GM12878 (cell line): Measurements from ENCODE around the gene CAMTA1. TPM values are rescaled to one million over a fixed set of nuclear protein-coding genes. Genes with fewer than 3 reads are reported as not detected.

Source experiments
- ATAC-seq: fragments of 200-7000 bp; cut with Tn5 transposase; 3 replicates; pipeline ENCODE4 v1.9.1; 2020; ENCODE audit warnings: mild to moderate bottlenecking, moderate library complexity
- BruUV-seq: library from RNA; stranded (reverse); fragments of 400-500 nt; replicated peaks from 2 replicates; lab custom pipeline; 2021; lab: Mats Ljungman, UMichigan
- CTCF ChIA-PET: fragments of 300-600 bp; sonication (Branson Sonifier 250); formaldehyde crosslinking; extraction: SDS; loops from one replicate; lab custom pipeline; 2021; ENCODE audit warnings: inconsistent platforms; lab: Yijun Ruan, JAX
- POLR2A ChIA-PET: fragments of 350-600 bp; formaldehyde crosslinking; extraction: SDS; loops from one replicate; lab custom pipeline; 2021; ENCODE audit warnings: inconsistent platforms; lab: Charles Lee
- RAD21 ChIA-PET: fragments of 300-600 bp; sonication (Branson Sonifier 250); formaldehyde crosslinking; loops from one replicate; lab custom pipeline; 2023; ENCODE audit warnings: antibody characterized with exemption; ENCODE audit not compliant: unreplicated experiment; lab: Charles Lee
- SMC1A ChIA-PET: fragments of 300-600 bp; sonication (Branson Sonifier 250); formaldehyde crosslinking; loops from one replicate; lab custom pipeline; 2023; ENCODE audit not compliant: unreplicated experiment, uncharacterized antibody; lab: Charles Lee
- DNase-seq: peaks from one replicate; pipeline ENCODE4 v3.0.0-alpha.2; 2011; ENCODE audit warnings: low read depth, low spot score
- FAIRE-seq: peaks from 3 replicates; lab custom pipeline; 2011; peaks lifted over from hg19 to GRCh38; lab: Jason Lieb, UNC
- H2AFZ ChIP-seq: 2 replicates; pipeline ENCODE4 v1.6.0; 2011; ENCODE audit warnings: low read depth, low read length, control low read depth; ENCODE audit not compliant: control insufficient read depth
- H3K27ac ChIP-seq: 2 replicates; pipeline ENCODE4 v1.5.1; 2011; ENCODE audit warnings: control low read depth; ENCODE audit not compliant: control insufficient read depth, insufficient read depth
- H3K27me3 ChIP-seq, 2 experiments: replicated peaks in 1 of 2; 2 replicates each; pipeline versions ENCODE4 v1.6.0 to v1.6.1; 2011; ENCODE audit warnings: low read length in 1 of 2; ENCODE audit not compliant: control insufficient read depth in 2 of 2, insufficient read depth in 2 of 2
- H3K36me3 ChIP-seq, 2 experiments: 2 replicates each; pipeline ENCODE4 v1.5.1; 2011; ENCODE audit warnings: low read length in 1 of 2; ENCODE audit not compliant: control insufficient read depth in 2 of 2, insufficient read depth in 2 of 2
- H3K4me1 ChIP-seq: 2 replicates; pipeline ENCODE4 v1.6.1; 2011; ENCODE audit warnings: mild to moderate bottlenecking, low read length, moderate library complexity, mixed read lengths; ENCODE audit not compliant: control insufficient read depth, insufficient read depth
- H3K4me2 ChIP-seq: 2 replicates; pipeline ENCODE4 v1.6.0; 2011; ENCODE audit warnings: control low read depth; ENCODE audit not compliant: control insufficient read depth, insufficient read depth
- H3K4me3 ChIP-seq: fragments of 200-600 bp; sonication (generic); 2 replicates; pipeline ENCODE4 v1.5.1; 2016
- H3K79me2 ChIP-seq: 2 replicates; pipeline ENCODE4 v1.6.0; 2011; ENCODE audit warnings: low read length; ENCODE audit not compliant: control insufficient read depth, insufficient read depth
- H3K9ac ChIP-seq: 2 replicates; pipeline ENCODE4 v1.8.0; 2011; ENCODE audit warnings: low read length, control low read depth, mixed read lengths; ENCODE audit not compliant: control insufficient read depth, insufficient read depth
- H3K9me3 ChIP-seq: replicated peaks from 3 replicates; pipeline ENCODE4 v1.5.1; 2011; ENCODE audit warnings: mild to moderate bottlenecking, low read length; ENCODE audit not compliant: control insufficient read depth, insufficient read depth
- H4K20me1 ChIP-seq: 2 replicates; pipeline ENCODE4 v1.6.0; 2011; ENCODE audit not compliant: control insufficient read depth, insufficient read depth
- EZH2 ChIP-seq: IDR thresholded peaks from 2 replicates; pipeline ENCODE4 v1.6.1; 2012; ENCODE audit warnings: low read depth, mild to moderate bottlenecking, control low read depth, inconsistent platforms, low read length, borderline replicate concordance; ENCODE audit not compliant: control insufficient read depth
- FOS ChIP-seq: IDR thresholded peaks from 3 replicates; pipeline ENCODE4 v1.6.1; 2011; ENCODE audit warnings: borderline replicate concordance; ENCODE audit not compliant: insufficient read length; ENCODE audit errors: extremely low read depth
- HDAC6 ChIP-seq: fragments of 200-600 bp; sonication (generic); IDR thresholded peaks from one replicate; pipeline ENCODE4 v1.8.0; 2017; ENCODE audit warnings: antibody characterized with exemption; ENCODE audit not compliant: unreplicated experiment
- LARP7 ChIP-seq: fragments of 450-650 bp; IDR thresholded peaks from 2 replicates; pipeline ENCODE4 v1.6.1; 2017; ENCODE audit warnings: mild to moderate bottlenecking
- NR2C2 ChIP-seq: IDR thresholded peaks from 2 replicates; pipeline ENCODE4 v1.6.1; 2011; ENCODE audit warnings: borderline replicate concordance, low read depth; ENCODE audit not compliant: control insufficient read depth, insufficient read length
- SUZ12 ChIP-seq: fragments of 200-600 bp; sonication (generic); IDR thresholded peaks from one replicate; pipeline ENCODE4 v1.6.1; 2018; ENCODE audit warnings: antibody characterized with exemption, mild to moderate bottlenecking; ENCODE audit not compliant: unreplicated experiment
- TCF12 ChIP-seq: IDR thresholded peaks from 2 replicates; pipeline ENCODE4 v1.6.1; 2011; ENCODE audit warnings: low read depth, mild to moderate bottlenecking, low read length
- ZNF207 ChIP-seq: fragments of 450-650 bp; IDR thresholded peaks from 2 replicates; pipeline ENCODE4 v1.6.1; 2014; ENCODE audit warnings: antibody characterized with exemption, mild to moderate bottlenecking, borderline replicate concordance
- WGBS: methylation state at CpG from one replicate; pipeline ENCODE4 v1.1.6; 2016; ENCODE audit warnings: low lambda C conversion rate; ENCODE audit not compliant: insufficient replicate concordance, insufficient coverage; ENCODE audit errors: missing lambda C conversion rate; 5-methylcytosine and 5-hydroxymethylcytosine counted together
- in situ Hi-C: fragments of 300-500 bp; cut with MboI; formaldehyde crosslinking; loops from 9 replicates; pipeline ENCODE4 v1.14.3; 2018; ENCODE audit warnings: mixed read lengths
- intact Hi-C: fragments of 100-400 bp; cut with micrococcal nuclease; formaldehyde crosslinking; loops from one replicate; pipeline ENCODE4 v1.14.2; 2022; ENCODE audit not compliant: unreplicated experiment
- polyA plus RNA-seq, 11 experiments: library from polyadenylated mRNA; depleted of rRNA in 4 of 11; unstranded in 6 of 11; stranded (reverse) in 5 of 11; fragments of >200 nt; fragmentation: Nextera tagmentation in 4 of 11; fragmentation: Illumina TruSeq in 1 of 11; extraction: Ambion mirVana in 4 of 11; extraction: Trizol in 1 of 11; gene quantifications; 1 replicate in 1 of 11; 2 replicates in 10 of 11; pipeline versions ENCODE4 v1.2.1 to v1.2.3, GENCODE V29; 2011 to 2016; ENCODE audit warnings: inconsistent platforms in 2 of 11, missing spikeins in 2 of 11, low read depth in 1 of 11
- total RNA-seq, 4 experiments: library from RNA; depleted of rRNA in 3 of 4; stranded (reverse); fragments of >200 nt in 3 of 4; fragmentation: Illumina TruSeq in 1 of 4; extraction: Trizol in 1 of 4; gene quantifications; 2 replicates each; pipeline versions ENCODE4 v1.2.1 to v1.2.3, GENCODE V29; 2013 to 2021
- TF ChIP-seq, protein P1 (sequence below): fragments of 450-650 bp; IDR thresholded peaks from 2 replicates; pipeline ENCODE4 v1.6.1; 2017; ENCODE audit warnings: low read depth, mild to moderate bottlenecking, moderate library complexity
- TF ChIP-seq, protein P2 (sequence below): fragments of 450-650 bp; IDR thresholded peaks from 2 replicates; pipeline ENCODE4 v1.6.1; 2017; ENCODE audit warnings: mild to moderate bottlenecking
- TF ChIP-seq, protein P3 (sequence below): IDR thresholded peaks from 2 replicates; pipeline ENCODE4 v1.6.1; 2012; ENCODE audit warnings: mild to moderate bottlenecking, low read depth, low read length
- TF ChIP-seq, protein P4 (sequence below): fragments of 450-650 bp; IDR thresholded peaks from 2 replicates; pipeline ENCODE4 v1.6.1; 2016; ENCODE audit warnings: mild to moderate bottlenecking, moderate library complexity, borderline replicate concordance

The CAMTA1 gene
- total and polyA plus RNA-seq, 10 of the 15 experiments (the other 5 are each of a cell fraction or from before 2014, with no cell fraction given): 37.7 to 148 (median 76.4) TPM

DNA sequence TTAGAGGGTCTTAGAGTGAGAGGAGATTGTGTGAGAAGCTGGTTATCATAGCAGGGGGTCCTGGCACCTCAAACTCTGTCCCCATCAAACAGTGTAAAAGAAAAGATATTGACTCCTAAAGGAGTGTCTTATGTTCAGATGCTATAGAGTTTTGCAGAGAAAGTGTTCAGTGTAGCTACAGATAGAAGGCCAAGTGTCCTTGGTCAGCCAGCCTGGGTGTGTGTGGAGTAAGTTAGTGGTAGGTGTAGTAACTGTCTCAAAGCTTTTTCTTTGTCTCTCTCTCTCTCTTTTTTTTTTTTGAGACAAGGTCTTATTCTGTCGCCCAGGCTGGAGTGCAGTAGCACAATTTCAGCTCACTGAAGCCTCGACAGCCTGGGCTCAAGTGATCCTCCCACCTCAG lies 17.2 kb downstream of the CAMTA1 start:
- H4K20me1 ChIP-seq: peaks cover 3% of the 10 kb centered on the region; the same call in 1 of the 2 replicates
- ChIA-PET POLR2A (interaction anchor here (2.2 kb wide), 1 partner anchor 14 kb away, joined by 7 read pairs; no protein-coding TSS in a partner anchor), SMC1A (interaction anchor here (0.6 to 2.2 kb wide), 5 partner anchors 29 to 722 kb away, joined by 3 to 17 read pairs (median 3); no protein-coding TSS in a partner anchor), RAD21 (interaction anchor here (1.2 to 1.4 kb wide), 2 partner anchors 17 to 88 kb away, joined by 3 to 6 read pairs; no protein-coding TSS in a partner anchor), CTCF (interaction anchor here (0.5 to 3.7 kb wide), 7 partner anchors 9 to 386 kb away, joined by 3 to 31 read pairs (median 4); no protein-coding TSS in a partner anchor)
- peak; percentile 27; the same call in 2 of the 3 replicates for ATAC-seq
- no peak overlapping the region for H3K4me3 ChIP-seq
- peaks cover 0 to 1% of the 10 kb centered on the region in 2 experiments; a peak in 1 of 4 replicates for H3K36me3 ChIP-seq
- no peaks in the 10 kb centered on the region for H3K27me3 ChIP-seq
- DNase-seq: no peak
- no TSS peak for BruUV-seq
- no peak overlapping the region for H2AFZ ChIP-seq
- WGBS: 83% methylated on average over 2 of the region's 2 CpGs
- no peak for FAIRE-seq
- intact Hi-C loops (no loop called here), in situ Hi-C loops (no loop called here)
- peaks cover 8% of the 10 kb centered on the region for H3K4me1 ChIP-seq
- peaks cover 37% of the 10 kb centered on the region for H3K79me2 ChIP-seq
- H3K27ac ChIP-seq: no peak overlapping the region
- no peak overlapping the region for H3K9ac ChIP-seq
- H3K9me3 ChIP-seq: no peaks in the 10 kb centered on the region
- H3K4me2 ChIP-seq: no peak overlapping the region
- no peak for TF ChIP-seq NR2C2
- no peak for TF ChIP-seq HDAC6
- no peak for TF ChIP-seq FOS
- TF ChIP-seq, protein P1, sequence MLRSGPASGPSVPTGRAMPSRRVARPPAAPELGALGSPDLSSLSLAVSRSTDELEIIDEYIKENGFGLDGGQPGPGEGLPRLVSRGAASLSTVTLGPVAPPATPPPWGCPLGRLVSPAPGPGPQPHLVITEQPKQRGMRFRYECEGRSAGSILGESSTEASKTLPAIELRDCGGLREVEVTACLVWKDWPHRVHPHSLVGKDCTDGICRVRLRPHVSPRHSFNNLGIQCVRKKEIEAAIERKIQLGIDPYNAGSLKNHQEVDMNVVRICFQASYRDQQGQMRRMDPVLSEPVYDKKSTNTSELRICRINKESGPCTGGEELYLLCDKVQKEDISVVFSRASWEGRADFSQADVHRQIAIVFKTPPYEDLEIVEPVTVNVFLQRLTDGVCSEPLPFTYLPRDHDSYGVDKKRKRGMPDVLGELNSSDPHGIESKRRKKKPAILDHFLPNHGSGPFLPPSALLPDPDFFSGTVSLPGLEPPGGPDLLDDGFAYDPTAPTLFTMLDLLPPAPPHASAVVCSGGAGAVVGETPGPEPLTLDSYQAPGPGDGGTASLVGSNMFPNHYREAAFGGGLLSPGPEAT: no peak
- TF ChIP-seq, protein P2, sequence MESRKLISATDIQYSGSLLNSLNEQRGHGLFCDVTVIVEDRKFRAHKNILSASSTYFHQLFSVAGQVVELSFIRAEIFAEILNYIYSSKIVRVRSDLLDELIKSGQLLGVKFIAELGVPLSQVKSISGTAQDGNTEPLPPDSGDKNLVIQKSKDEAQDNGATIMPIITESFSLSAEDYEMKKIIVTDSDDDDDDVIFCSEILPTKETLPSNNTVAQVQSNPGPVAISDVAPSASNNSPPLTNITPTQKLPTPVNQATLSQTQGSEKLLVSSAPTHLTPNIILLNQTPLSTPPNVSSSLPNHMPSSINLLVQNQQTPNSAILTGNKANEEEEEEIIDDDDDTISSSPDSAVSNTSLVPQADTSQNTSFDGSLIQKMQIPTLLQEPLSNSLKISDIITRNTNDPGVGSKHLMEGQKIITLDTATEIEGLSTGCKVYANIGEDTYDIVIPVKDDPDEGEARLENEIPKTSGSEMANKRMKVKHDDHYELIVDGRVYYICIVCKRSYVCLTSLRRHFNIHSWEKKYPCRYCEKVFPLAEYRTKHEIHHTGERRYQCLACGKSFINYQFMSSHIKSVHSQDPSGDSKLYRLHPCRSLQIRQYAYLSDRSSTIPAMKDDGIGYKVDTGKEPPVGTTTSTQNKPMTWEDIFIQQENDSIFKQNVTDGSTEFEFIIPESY: no peak
- no peak for TF ChIP-seq SUZ12
- TF ChIP-seq, protein P3, sequence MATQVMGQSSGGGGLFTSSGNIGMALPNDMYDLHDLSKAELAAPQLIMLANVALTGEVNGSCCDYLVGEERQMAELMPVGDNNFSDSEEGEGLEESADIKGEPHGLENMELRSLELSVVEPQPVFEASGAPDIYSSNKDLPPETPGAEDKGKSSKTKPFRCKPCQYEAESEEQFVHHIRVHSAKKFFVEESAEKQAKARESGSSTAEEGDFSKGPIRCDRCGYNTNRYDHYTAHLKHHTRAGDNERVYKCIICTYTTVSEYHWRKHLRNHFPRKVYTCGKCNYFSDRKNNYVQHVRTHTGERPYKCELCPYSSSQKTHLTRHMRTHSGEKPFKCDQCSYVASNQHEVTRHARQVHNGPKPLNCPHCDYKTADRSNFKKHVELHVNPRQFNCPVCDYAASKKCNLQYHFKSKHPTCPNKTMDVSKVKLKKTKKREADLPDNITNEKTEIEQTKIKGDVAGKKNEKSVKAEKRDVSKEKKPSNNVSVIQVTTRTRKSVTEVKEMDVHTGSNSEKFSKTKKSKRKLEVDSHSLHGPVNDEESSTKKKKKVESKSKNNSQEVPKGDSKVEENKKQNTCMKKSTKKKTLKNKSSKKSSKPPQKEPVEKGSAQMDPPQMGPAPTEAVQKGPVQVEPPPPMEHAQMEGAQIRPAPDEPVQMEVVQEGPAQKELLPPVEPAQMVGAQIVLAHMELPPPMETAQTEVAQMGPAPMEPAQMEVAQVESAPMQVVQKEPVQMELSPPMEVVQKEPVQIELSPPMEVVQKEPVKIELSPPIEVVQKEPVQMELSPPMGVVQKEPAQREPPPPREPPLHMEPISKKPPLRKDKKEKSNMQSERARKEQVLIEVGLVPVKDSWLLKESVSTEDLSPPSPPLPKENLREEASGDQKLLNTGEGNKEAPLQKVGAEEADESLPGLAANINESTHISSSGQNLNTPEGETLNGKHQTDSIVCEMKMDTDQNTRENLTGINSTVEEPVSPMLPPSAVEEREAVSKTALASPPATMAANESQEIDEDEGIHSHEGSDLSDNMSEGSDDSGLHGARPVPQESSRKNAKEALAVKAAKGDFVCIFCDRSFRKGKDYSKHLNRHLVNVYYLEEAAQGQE: no peak
- no peak for TF ChIP-seq LARP7
- TF ChIP-seq, protein P4, sequence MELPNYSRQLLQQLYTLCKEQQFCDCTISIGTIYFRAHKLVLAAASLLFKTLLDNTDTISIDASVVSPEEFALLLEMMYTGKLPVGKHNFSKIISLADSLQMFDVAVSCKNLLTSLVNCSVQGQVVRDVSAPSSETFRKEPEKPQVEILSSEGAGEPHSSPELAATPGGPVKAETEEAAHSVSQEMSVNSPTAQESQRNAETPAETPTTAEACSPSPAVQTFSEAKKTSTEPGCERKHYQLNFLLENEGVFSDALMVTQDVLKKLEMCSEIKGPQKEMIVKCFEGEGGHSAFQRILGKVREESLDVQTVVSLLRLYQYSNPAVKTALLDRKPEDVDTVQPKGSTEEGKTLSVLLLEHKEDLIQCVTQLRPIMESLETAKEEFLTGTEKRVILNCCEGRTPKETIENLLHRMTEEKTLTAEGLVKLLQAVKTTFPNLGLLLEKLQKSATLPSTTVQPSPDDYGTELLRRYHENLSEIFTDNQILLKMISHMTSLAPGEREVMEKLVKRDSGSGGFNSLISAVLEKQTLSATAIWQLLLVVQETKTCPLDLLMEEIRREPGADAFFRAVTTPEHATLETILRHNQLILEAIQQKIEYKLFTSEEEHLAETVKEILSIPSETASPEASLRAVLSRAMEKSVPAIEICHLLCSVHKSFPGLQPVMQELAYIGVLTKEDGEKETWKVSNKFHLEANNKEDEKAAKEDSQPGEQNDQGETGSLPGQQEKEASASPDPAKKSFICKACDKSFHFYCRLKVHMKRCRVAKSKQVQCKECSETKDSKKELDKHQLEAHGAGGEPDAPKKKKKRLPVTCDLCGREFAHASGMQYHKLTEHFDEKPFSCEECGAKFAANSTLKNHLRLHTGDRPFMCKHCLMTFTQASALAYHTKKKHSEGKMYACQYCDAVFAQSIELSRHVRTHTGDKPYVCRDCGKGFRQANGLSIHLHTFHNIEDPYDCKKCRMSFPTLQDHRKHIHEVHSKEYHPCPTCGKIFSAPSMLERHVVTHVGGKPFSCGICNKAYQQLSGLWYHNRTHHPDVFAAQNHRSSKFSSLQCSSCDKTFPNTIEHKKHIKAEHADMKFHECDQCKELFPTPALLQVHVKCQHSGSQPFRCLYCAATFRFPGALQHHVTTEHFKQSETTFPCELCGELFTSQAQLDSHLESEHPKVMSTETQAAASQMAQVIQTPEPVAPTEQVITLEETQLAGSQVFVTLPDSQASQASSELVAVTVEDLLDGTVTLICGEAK: no peak
- TF ChIP-seq ZNF207: no peak
- TF ChIP-seq EZH2: no peak
- no peak for TF ChIP-seq TCF12
